SKM-1 treated with dmso at 0.1 percent for 144 hours (cell line): Measurements from ENCODE around the gene UPK3B.
"Not testable (repeated sequence)": the region's sequence is repeated elsewhere in the genome, so short reads cannot be mapped to it uniquely, and the experiment has no call there.

Experiments
- DNase-seq: peaks from one replicate; lab custom pipeline; 2025; ENCODE audit not compliant: unreplicated experiment; lab: John Stamatoyannopoulos, UW

Gene UPK3B

DNA sequence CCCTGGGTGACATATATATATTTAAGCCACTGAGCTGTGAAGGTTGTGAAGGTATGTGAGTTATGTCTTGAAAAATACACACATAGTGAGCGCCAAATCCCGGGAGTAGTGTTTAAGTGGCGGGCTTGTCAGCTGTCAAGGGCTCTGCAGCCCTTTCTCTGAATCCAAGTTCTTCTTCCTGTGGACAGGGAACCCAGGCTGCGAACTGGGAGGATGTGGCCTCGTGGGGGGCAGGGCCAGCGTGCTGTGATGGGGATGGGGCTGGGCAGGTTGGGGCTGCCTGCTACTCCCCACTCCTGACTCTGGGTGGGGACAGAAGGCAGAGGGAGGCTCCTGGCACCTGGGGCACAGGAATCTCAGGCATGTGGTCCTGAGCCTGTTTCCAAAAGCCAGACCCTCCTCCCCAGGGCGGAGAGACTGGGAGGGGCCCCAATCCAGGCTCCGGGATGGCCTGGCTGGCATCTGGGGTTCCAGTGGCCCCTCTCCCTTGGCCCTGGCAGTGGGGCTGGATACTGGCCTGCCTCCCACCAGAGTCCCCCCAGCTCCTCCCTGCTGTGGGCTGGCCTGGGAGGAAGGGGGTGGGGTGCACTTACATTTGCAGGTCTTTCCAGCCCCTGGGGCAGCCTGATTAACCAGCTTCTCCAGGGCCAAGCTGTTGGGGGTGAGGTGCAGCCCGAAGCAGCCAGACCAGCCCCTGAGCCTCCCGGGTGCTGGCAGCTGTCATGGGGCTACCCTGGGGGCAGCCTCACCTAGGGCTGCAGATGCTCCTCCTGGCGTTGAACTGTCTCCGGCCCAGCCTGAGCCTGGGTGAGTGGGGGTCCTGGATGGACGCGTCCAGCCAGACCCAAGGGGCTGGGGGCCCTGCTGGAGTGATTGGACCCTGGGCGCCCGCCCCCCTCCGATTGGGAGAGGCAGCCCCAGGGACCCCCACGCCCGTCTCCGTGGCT is at the start of gene UPK3B:
Gene UPK3B (plus strand): TSS at position 622 of the 947 bp plus-strand sequence. CDS start 101 bp downstream, at position 723.
- DNase-seq: no peak

GRCh38 chr7:76460767-76461166 is 49.6 kb upstream of the UPK3B start:
- DNase-seq: not testable (repeated sequence)

DNA sequence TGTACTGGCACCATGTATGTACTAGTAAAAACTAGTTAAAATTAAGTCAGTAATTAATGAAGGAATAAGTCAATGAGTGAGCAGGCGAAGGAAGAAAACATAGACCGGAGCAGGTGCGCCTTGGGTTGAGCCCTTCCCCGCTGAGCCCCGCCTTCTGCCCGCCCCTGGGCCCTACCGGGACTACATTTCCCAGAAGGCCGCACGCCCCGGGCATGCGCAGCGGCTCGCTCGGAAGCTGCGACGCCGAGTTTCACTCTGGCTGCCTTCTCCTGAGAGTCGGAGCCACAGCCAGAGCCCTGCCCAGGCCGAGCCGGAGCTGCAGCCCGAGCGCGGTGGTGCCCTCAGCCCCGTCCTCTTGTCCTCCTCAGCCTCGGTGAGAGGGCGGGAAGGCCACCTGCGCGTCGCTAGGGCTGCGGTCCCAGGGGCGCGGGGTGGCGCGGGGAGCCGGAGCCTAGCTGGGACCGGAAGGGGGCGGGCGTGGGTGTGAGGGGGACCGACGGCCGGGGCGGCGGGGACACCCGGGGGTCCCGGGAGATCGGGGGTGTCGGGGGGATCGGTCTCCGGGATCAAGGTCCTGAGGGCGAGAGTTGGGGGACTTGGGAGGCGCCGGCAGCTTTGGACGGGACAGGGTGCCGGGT is 48.8 kb upstream of the UPK3B start, which contains the start of gene DTX2:
Gene DTX2 (plus strand): TSS at position 246 of the 638 bp plus-strand sequence. CDS start 18,801 bp downstream, outside the sequence.
- DNase-seq: not testable (repeated sequence)

GRCh38 chr7:76462271-76462882 is 48.0 kb upstream of the UPK3B start:
- DNase-seq: not testable (repeated sequence)

DNA sequence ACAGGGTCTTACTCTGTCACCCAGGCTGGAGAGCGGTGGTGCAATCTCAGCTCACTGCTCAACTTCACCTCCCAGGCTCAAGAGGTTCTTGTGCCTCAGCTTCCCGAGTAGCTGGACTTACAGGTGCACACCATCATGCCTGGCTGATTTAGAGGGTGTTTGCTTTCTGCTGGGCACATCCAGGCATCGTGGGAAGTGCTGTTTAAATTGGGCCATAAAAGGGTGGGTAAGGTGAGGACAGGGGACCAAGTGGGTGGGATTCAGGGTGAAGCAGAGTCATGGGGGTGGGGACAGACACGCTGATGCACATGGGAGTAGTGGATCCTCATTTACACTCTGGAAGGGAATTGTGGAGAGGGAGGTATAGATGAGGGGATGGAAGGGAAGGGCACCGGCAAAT is 45.4 kb upstream of the UPK3B start:
- not testable (repeated sequence) for DNase-seq

DNA sequence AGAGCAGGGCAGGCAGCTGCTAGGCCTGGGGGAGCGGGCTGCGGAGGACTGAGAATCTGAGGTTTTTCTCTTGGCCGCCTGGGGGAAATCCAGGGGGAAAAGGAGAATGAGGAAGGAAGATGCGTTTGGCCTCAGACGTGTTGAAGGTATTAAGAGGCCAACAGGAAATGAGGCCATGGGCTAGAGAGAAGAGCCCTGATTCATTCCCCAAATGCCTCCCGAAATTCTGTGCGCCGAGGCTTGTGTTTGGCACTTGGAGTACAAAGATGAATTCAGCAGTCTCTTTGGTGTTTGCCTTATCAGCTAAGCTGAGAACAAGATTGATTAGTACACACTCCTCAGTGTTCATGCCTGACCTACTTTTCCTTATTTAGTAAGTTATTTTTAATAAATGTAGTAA is 44.4 kb upstream of the UPK3B start:
- not testable (repeated sequence) for DNase-seq

GRCh38 chr7:76467743-76468404 is 42.5 kb upstream of the UPK3B start:
- DNase-seq: not testable (repeated sequence)

- not testable (repeated sequence) for DNase-seq
Observed at GRCh38 chr7:76471556-76472221, 38.7 kb upstream of the UPK3B start.

GRCh38 chr7:76473097-76473496 is 37.3 kb upstream of the UPK3B start:
- DNase-seq: not testable (repeated sequence)

DNA sequence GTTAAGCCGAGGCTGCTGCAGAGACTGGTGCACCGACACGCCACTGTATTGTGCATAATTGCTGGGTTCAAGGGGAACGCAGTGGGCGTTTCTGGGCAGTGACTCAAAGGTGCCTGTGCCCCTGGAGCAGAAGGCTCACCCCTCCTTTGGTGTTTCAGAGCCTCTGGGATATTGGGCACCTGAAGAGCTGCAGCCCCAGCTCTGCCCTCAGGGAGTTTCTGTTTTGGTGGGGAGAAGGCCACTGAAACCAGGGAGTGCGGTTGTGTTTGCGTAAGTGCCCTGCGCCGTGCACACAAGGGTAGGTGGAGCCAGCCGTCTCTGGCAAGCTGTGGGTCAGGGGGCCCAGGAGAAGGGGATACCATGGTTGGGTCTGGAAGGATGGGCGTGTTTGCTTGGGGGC is 34.1 kb upstream of the UPK3B start:
- not testable (repeated sequence) for DNase-seq

GRCh38 chr7:76476742-76477474 is 33.4 kb upstream of the UPK3B start:
- not testable (repeated sequence) for DNase-seq

- DNase-seq: not testable (repeated sequence)
Observed at GRCh38 chr7:76479628-76480027, 30.7 kb upstream of the UPK3B start.

DNA sequence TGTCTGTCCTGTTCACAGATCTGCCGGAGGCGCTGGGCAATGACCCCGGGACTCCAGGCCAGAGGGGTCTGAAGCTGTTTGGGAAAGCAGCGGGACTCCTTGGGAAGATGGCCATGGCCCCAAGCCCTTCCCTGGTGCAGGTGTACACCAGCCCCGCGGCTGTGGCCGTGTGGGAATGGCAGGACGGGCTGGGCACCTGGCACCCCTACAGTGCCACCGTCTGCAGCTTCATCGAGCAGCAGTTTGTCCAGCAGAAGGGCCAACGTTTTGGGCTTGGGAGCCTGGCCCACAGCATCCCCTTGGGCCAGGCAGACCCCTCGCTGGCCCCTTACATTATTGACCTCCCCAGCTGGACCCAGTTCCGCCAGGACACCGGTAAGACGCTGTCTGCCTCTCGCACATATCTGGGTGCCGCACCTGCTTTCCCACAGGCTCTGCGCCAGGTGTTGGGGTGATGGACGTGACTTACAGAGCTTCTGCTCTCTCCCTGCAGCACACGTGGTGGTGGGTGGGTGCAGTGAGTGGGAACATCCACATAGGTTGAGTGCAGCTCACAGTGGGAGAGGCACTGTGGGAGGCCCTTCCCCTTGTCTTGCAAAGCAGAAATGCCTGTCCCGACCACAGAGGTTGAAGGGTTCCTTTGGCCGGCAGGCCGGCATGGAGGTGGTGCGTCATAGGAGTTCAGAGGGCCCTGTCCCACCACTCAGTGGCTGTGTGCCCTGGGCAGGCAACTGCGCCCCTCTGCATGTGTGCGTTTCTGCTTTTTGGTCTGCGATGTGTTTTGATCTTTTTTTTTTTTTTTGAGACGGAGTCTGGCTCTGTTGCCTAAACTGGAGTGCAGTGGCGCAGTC is 29.7 kb upstream of the UPK3B start:
- DNase-seq: not testable (repeated sequence)

- DNase-seq: not testable (repeated sequence)
Observed at GRCh38 chr7:76482660-76483059, 27.7 kb upstream of the UPK3B start.

DNA sequence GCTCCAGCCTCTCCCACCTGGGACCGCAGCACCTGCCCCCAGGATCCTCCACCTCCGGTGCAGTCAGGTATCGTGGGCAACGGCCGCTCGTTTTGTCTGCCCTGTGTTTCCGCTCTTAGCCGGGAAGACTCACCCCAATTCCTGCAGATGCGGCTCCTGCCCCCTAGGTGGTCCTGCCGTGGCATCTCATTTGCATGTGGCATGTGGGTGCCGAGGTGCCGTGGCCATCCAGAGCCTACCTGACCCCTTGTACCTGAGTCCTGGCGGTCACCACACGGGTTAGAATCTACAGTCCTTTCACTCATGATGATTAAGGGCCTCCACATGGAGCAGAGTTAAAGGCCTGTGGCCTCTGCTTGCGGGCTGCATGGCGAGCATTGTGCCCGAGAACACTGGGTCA is 27.3 kb upstream of the UPK3B start:
- DNase-seq: not testable (repeated sequence)

- not testable (repeated sequence) for DNase-seq
Observed at GRCh38 chr7:76484456-76484855, 25.9 kb upstream of the UPK3B start.

DNA sequence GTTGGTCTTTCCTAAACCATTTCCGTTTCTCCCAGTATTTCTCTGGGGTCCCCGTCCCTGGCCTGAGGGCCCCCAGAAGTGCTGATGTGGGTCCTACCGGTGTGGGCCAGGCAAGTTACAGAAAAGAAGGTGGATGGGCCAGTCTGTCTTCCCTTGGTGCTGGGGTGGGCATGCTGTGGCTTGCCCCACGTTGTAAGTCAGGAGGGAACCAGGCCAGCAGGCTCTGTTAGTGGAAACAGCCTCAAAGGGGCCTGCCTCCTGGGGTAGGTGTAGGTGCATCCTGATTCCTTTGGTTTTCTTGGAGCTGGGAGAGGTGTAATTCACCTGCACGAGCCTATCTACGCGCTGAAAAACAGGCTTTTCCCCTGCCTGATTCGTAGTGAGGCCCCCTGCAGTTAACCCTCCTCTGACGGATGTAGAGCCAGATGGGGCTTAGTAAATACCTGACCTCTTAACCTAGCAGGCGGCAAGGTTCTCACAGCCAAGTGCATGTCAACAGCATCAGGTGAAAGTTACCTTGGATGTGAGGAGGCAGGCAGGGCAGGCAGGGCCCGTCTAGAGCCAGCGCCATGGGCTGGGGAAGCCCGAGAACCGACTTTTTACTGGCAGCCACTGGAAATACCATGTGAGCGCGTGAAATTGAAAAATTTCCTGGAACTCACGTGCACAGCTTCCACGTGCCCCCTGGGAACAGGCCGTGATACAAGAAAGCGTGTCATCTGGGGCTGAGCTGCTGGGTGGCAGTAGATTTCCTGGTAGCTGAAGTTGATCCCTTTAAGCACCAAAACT is 24.3 kb upstream of the UPK3B start:
- not testable (repeated sequence) for DNase-seq

DNA sequence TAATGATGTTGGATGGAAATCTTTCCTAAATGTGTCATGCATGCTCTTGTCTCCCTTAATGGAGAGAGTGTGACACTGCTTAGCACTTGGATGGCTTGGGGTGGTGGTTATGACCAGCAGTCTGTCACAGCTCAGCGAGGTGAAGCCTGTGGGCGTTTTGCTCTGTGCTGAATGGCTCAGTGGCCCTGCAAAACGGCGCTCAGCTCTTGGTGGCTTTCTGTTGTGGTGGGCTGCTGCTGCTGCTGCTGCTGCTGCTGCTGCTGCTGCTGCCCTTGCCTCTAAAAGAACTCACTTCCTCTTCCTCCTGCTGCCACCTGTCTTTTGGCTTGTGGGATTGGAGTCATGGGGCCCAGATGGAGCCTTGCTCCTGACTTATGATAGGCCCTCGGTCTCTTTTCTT is 23.7 kb upstream of the UPK3B start:
- DNase-seq: not testable (repeated sequence)
